ENCODE data around the gene CORO2B.
"Not testable (repeated sequence)": the region's sequence is repeated elsewhere in the genome, so short reads cannot be mapped to it uniquely, and the experiment has no call there.

Gene CORO2B

GRCh38 chr15:68743256-68743655 is 164.5 kb downstream of the CORO2B start:
- no peak for DNase-seq

DNA sequence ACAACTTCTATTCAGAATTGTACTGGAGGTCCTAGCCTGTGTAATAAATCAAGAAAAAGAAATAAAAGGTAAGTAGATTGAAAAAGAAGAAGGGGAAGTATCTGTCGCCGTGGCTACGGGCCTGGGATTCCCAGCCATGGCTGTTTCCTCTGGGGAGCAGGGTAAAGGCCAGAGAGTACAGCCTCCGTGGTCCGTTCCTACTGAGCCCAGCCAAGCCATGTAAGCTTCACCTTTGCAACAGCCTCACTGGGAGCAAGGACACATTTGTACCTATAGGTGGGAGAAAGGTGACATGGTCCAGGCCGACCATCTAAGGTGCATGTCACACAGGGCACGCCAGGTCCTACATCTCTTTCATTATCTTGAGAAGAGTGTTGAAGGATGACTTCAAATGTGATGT is 170.6 kb downstream of the CORO2B start:
- DNase-seq, result no peak

- DNase-seq, result no peak
Measured at GRCh38 chr15:68749793-68750192, 171.0 kb downstream of the CORO2B start.

DNA sequence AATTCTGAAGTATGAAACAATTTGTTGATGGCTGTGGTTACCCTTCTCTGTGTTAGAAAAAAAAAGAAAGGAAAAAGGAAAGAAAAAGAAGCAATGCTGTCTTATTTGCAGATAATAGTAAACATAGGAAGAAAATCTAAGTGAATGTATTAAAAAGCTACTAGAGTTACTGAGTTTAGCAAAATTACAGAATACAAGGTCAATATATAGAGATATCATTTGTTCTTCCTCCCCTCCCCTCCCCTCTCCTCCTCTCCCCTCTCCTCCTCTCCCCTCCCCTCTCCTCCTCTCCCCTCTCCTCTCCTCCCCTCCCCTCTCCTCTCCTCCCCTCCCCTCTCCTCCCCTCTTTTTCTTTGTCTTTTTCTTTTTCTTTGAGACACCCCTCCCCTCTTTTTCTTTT is 172.8 kb downstream of the CORO2B start:
- DNase-seq, result no peak

GRCh38 chr15:68755731-68756130 is 176.9 kb downstream of the CORO2B start:
- no peak for DNase-seq

DNA sequence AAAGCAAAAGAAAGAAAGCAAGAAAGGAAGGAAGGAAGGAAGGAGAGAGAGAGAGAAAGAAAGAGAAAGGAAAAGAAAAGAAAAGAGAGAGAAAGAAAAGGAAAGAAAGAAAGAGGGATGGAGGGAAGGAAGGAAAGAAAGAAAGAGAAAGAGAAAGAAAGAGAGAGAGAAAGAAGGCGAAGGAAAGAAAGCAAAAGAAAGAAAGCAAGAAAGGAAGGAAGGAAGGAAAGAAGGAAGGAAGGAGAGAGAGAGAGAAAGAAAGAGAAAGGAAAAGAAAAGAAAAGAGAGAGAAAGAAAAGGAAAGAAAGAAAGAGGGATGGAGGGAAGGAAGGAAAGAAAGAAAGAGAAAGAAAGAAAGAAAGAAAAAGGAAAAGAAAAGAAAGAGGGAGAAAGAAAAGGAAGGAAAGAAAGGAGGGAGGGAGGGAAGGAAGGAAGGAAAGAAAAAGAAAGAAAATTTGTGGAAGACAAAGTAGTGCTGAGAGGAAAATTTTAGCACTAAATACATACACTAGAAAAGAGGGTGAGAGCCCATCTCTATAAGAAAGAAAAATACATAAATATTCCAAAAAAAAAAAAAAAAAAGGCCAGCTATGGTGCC is 181.3 kb downstream of the CORO2B start:
- DNase-seq, result not testable (repeated sequence)

- no peak for DNase-seq
Measured at GRCh38 chr15:68763063-68763462, 184.3 kb downstream of the CORO2B start.

DNA sequence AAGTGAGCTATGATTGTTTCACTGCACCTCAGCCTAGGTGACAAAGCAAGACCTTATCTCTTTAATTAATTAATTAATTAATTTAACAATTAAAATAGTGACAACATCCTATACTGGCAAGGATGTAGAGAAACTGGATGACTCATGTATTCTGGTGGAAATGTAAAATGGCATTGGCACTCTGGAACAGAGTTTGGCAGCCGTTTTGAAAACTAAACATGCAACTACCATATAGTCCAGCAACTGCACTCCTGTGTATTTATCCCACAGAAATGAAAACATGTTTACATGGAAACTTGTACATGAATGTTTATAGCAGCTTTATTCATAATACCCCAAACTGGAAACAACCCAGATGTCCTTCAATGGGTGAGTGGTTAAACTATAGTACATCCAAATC is 185.3 kb downstream of the CORO2B start:
- no peak for DNase-seq

DNA sequence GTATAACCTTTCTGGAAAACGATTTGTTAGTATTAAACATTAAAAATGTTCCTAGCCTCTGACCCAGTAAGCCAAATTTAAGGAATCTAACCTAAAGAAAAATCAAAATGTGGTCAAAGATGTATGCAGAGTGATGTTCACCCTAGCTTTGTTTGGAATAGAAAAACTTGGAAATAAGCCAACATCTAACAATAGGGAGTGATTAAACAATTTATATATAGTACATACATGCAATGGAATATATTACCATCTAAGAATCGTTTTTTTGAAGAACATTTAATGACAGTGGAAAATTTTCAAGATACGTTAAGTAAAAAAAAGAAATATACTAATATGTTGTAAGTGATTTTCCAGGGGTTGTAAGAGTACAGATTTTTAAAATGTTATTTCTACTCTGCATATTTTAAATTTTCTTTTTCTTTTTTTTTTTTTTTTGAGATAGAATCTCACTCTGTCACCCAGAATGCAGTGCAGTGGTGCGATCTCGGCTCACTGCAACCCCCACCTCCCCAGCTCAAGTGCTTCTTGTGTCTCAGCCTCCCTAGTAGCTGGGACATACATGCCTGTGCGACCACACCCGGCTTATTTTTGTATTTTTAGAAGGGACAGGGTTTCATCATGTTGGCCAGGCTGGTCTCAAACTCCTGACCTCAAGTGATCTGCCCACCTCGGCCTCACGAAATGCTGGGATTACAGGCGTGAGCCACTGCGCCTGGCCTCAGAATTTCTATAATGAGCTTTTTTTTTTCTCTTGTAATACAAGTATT is 187.0 kb downstream of the CORO2B start:
- DNase-seq, result no peak

GRCh38 chr15:68767833-68768232 is 189.0 kb downstream of the CORO2B start:
- no peak for DNase-seq

GRCh38 chr15:68768321-68768720 is 189.5 kb downstream of the CORO2B start:
- DNase-seq, result no peak

DNA sequence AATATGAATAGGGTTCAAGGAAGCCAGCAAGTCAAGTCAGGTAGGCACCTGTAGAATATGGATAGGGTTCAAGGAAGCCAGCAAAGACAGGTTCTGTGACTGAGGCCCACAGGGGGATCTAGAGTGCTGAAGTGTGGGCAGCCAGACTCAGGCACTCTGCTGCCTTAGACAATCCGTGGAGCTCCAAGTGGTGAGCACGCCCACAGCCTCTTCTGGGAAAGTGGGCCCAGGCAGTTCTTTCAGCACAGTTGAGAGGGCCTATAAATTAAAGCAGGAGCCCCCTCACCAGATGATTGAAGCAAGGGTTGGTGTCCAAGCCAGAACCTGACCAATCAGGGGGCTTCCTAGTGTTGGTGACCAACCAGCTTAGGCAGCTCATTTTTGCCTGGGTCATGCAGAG is 190.9 kb downstream of the CORO2B start:
- DNase-seq, result no peak

- no peak for DNase-seq
Measured at GRCh38 chr15:68770216-68770615, 191.4 kb downstream of the CORO2B start.

DNA sequence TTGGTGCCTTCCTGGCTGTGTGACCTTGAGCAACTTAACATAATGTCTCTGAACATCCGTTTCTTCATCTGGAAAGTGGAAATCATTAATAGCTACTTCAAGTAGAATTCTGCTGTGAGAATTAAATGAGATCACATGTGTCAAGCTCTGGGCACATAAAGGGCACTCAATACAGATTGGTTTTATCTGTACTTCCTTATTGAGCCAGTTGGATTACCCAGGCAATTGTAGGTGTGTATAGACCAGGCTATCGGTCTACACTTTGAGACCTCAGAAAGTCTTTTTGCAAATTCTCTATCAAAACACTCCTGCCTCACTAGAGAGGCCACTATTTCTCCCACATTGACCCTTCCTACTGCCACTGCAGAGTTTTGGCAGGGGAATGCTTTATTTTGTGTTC is 194.2 kb downstream of the CORO2B start:
- no peak for DNase-seq

GRCh38 chr15:68774120-68774519 is 195.3 kb downstream of the CORO2B start:
- no peak for DNase-seq

DNA sequence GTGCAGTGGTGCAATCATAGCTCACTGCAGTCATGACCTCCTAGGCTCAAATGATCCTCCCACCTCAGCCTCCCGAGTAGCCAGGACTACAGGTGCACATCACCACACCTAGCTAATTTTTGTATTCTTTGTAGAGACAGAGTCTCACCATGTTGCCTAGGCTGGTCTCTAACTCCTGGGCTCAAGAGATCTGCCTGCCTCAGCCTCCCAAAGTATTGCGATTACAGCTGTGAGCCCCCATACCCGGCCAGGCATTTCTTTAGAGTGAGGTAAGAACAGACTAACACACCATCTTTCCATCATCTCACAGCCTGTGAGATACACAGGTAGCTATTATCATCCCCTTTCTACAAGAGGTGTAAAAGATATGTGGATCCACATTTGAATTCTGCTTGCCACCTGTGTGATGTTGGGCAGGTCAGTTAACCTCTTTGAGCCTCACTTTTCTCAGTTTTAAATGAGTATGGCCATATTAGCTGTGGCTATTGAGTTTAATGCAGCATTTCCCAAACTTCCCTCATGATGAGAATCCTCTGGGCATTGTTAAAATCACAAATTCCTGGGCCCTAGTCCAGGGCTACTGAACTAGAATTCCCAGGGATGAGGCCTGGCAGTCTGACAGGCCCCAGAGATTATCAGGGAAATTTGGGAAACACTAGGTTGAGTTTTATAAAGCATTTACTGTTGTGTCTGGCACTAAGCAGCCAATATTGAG is 195.9 kb downstream of the CORO2B start:
- DNase-seq, result no peak

- DNase-seq, result no peak
Measured at GRCh38 chr15:68775236-68775577, 196.4 kb downstream of the CORO2B start.

DNA sequence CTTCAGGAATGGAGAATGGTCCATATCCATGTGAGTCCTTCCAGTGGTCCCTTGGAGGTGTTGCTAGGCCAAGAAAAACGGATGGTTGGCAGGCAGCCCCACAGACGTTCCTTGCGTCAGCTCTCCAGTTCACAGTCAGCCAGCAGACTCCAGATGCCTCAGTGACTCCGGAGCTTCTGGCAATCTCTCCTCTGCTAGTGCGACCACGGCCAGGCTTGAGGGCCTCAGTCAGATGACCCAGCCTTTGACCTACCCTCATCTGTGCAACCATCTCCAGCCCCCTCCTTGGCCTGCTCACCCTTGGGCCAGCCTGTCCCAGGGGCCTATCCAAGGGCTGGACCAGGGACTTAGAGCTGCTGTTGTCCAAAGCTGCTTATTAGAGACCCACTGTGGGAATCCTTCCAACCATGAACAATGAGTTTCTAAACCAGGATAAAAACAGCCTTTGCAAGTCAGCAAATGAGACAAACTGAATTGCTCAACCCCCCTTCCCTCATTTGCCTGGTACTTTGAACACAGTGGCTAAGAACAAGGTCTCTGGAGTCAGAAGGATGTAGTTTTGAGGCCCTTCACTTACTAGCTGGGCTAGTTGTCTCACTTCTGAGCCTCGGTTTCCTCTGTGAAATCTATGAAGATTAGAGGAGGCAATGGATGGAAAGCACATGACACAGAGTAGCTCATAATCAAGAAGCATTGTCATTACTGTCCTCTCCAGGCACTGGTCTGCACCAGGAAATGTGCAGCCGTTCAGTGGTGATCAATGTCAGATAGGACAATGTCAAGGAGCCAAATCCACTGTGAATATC is 197.1 kb downstream of the CORO2B start:
- DNase-seq, result no peak

DNA sequence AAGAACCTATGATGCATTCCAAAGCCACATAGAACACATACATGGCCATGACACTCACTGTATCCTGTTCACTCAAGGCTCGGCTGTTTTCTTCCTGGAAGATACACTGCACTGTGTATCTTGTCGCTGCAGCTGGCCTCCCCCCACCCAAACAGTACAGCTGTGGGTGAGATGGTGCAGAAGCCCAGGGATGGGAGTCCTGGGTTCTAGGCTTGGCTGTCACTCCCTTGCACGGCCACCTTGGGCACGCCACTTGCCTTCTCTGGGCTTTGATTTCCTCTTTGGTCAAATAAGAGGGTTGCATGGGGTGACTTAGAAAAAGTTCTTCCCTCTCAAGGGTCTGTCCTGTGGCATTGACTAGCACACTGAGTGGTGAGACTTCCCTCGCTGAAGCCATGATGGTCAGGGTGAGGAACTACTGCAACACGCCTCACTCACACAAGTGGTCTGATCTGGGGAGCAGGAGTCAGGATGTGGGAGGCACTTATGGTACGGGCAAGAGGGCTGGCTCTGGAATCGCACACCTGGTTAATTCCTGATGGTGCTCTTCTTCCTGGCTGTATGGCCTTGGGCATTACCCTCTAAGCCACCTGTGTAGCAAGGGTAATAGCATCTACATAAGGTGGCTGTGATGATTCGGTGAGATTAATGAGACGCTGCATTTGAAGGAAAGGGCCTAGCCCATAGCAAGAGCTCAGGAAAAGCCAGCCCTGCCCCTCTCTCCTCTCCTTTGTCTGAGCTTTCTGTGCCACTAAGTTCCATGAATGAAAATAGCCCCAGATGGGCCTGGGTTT is 197.9 kb downstream of the CORO2B start:
- no peak for DNase-seq

Data from stimulated activated CD4-positive, alpha-beta T cell treated with anti-CD3 and anti-CD28 coated beads, Interleukin-4, amount 100 ng/mL, for 1 hour (primary cell).